WTC11 (cell line): Measurements from ENCODE around the gene SDK2. TPM values are rescaled to one million over a fixed set of nuclear protein-coding genes. Genes with fewer than 3 reads are reported as not detected.

Experiments
- ATAC-seq: fragments of 200-7000 bp; cut with Tn5 transposase; 2 replicates; pipeline ENCODE4 v1.10.0; 2021; ENCODE audit warnings: mild to moderate bottlenecking, moderate library complexity
- CTCF ChIA-PET: fragments of 300-600 bp; sonication (Branson Sonifier 250); formaldehyde crosslinking; loops from one replicate; lab custom pipeline; 2021; ENCODE audit warnings: antibody characterized with exemption; lab: Charles Lee
- POLR2A ChIA-PET: fragments of 350-600 bp; sonication (Branson Sonifier 250); formaldehyde crosslinking; loops from one replicate; lab custom pipeline; 2021; ENCODE audit warnings: antibody characterized with exemption; lab: Charles Lee
- DNase-seq: peaks from one replicate; pipeline ENCODE4 v3.0.0; 2021; ENCODE audit warnings: low spot score
- H3K27ac Mint-ChIP-seq: 2 replicates; pipeline ENCODE4 v1.8.0; 2021; ENCODE audit warnings: mixed read lengths
- H3K27me3 Mint-ChIP-seq: 2 replicates; pipeline ENCODE4 v1.8.0; 2021; ENCODE audit warnings: low read depth, mild to moderate bottlenecking, moderate library complexity, mixed read lengths
- H3K36me3 Mint-ChIP-seq: 2 replicates; pipeline ENCODE4 v1.8.0; 2021; ENCODE audit warnings: mixed read lengths
- H3K4me1 Mint-ChIP-seq: 2 replicates; pipeline ENCODE4 v1.8.0; 2022; ENCODE audit warnings: mixed read lengths
- H3K4me3 Mint-ChIP-seq: 2 replicates; pipeline ENCODE4 v1.8.0; 2021; ENCODE audit warnings: mild to moderate bottlenecking, moderate library complexity, mixed read lengths
- H3K9me3 Mint-ChIP-seq: 2 replicates; pipeline ENCODE4 v1.8.0; 2021; ENCODE audit warnings: mixed read lengths
- CREM ChIP-seq: sonication (generic); formaldehyde crosslinking; IDR thresholded peaks from 2 replicates; pipeline ENCODE4 v1.8.1; 2022; ENCODE audit warnings: mild to moderate bottlenecking, missing genetic modification reagents, moderate library complexity
- E2F1 ChIP-seq: sonication (generic); formaldehyde crosslinking; IDR thresholded peaks from 2 replicates; pipeline ENCODE4 v1.8.0; 2022; ENCODE audit warnings: mild to moderate bottlenecking, missing genetic modification reagents
- EMX1 ChIP-seq: fragments of 250-450 bp; sonication (Bioruptor Pico); IDR thresholded peaks from 2 replicates; pipeline ENCODE4 v1.8.0; 2021; ENCODE audit warnings: mild to moderate bottlenecking
- ERG ChIP-seq: fragments of 250-450 bp; sonication (Bioruptor Pico); IDR thresholded peaks from 2 replicates; pipeline ENCODE4 v1.8.0; 2021; ENCODE audit warnings: mild to moderate bottlenecking
- FOXP4 ChIP-seq: sonication (generic); formaldehyde crosslinking; IDR thresholded peaks from 2 replicates; pipeline ENCODE4 v1.8.0; 2022; ENCODE audit warnings: mild to moderate bottlenecking, missing genetic modification reagents
- HMGA2 ChIP-seq: fragments of 250-450 bp; sonication (Bioruptor Pico); IDR thresholded peaks from 2 replicates; pipeline ENCODE4 v1.4.0; 2021; ENCODE audit warnings: mild to moderate bottlenecking, moderate library complexity
- IRF1 ChIP-seq: sonication (generic); formaldehyde crosslinking; IDR thresholded peaks from 2 replicates; pipeline ENCODE4 v1.8.0; 2023; ENCODE audit warnings: missing genetic modification reagents
- IRF2 ChIP-seq: sonication (generic); formaldehyde crosslinking; IDR thresholded peaks from 2 replicates; pipeline ENCODE4 v1.8.0; 2022; ENCODE audit warnings: low read depth, missing genetic modification reagents, borderline replicate concordance
- NFE2L1 ChIP-seq: sonication (generic); formaldehyde crosslinking; IDR thresholded peaks from 2 replicates; pipeline ENCODE4 v1.8.1; 2023; ENCODE audit warnings: missing genetic modification reagents
- SMAD3 ChIP-seq: sonication (generic); formaldehyde crosslinking; IDR thresholded peaks from 2 replicates; pipeline ENCODE4 v1.8.0; 2022; ENCODE audit warnings: missing genetic modification reagents, mild to moderate bottlenecking, borderline replicate concordance
- SP1 ChIP-seq: sonication (generic); formaldehyde crosslinking; conservative IDR thresholded peaks from 2 replicates; pipeline ENCODE4 v1.8.1; 2022; ENCODE audit warnings: missing genetic modification reagents
- TCF7 ChIP-seq: sonication (generic); formaldehyde crosslinking; IDR thresholded peaks from 2 replicates; pipeline ENCODE4 v1.8.0; 2022; ENCODE audit warnings: mild to moderate bottlenecking, low read depth, missing genetic modification reagents, moderate library complexity
- TEAD4 ChIP-seq: sonication (generic); formaldehyde crosslinking; IDR thresholded peaks from 2 replicates; pipeline ENCODE4 v1.8.0; 2022; ENCODE audit warnings: mild to moderate bottlenecking, missing genetic modification reagents
- USF1 ChIP-seq: sonication (generic); formaldehyde crosslinking; IDR thresholded peaks from 2 replicates; pipeline ENCODE4 v1.8.0; 2022; ENCODE audit warnings: mild to moderate bottlenecking, missing genetic modification reagents
- USF2 ChIP-seq: sonication (generic); formaldehyde crosslinking; IDR thresholded peaks from 2 replicates; pipeline ENCODE4 v1.8.1; 2023; ENCODE audit warnings: mild to moderate bottlenecking, missing genetic modification reagents, moderate library complexity
- ZNF281 ChIP-seq: sonication (generic); formaldehyde crosslinking; IDR thresholded peaks from 2 replicates; pipeline ENCODE4 v1.8.0; 2023; ENCODE audit warnings: mild to moderate bottlenecking, missing genetic modification reagents
- ZNF396 ChIP-seq: fragments of 250-450 bp; sonication (Bioruptor Pico); IDR thresholded peaks from 2 replicates; pipeline ENCODE4 v1.8.0; 2021; ENCODE audit warnings: mild to moderate bottlenecking, moderate library complexity, borderline replicate concordance
- ZNF423 ChIP-seq: fragments of 250-450 bp; sonication (Bioruptor Pico); IDR thresholded peaks from 2 replicates; pipeline ENCODE4 v2.1.2; 2022; ENCODE audit warnings: mild to moderate bottlenecking, moderate library complexity
- ZNF671 ChIP-seq: fragments of 250-450 bp; sonication (Bioruptor Pico); IDR thresholded peaks from 2 replicates; pipeline ENCODE4 v1.8.0; 2021; ENCODE audit warnings: mild to moderate bottlenecking
- total RNA-seq: library from RNA; stranded (reverse); gene quantifications from 3 replicates; pipeline ENCODE4 v1.2.3, GENCODE V29; 2021

The SDK2 gene
- total RNA-seq, 1 experiment from 2014 or later = 14.8 TPM

- POLR2A ChIA-PET = interaction anchor here (1.8 kb wide), 1 partner anchor 26 kb away, joined by 9 read pairs; no protein-coding TSS in a partner anchor
- CTCF ChIA-PET = interaction anchor here (2.4 kb wide), 1 partner anchor 85 kb away, joined by 8 read pairs; no protein-coding TSS in a partner anchor
- no peak for DNase-seq
- H3K36me3 Mint-ChIP-seq = peaks cover 2% of the 10 kb centered on the region; the same call in 1 of the 2 replicates
- no peak overlapping the region for H3K27ac Mint-ChIP-seq
- H3K4me1 Mint-ChIP-seq = peaks cover 28% of the 10 kb centered on the region
- ATAC-seq = no peak
- TF ChIP-seq ZNF281 (CRISPR knock-in tag) (no peak), TEAD4 (CRISPR knock-in tag) (no peak), CREM (CRISPR knock-in tag) (no peak), USF2 (no peak), ERG (CRISPR knock-in tag) (no peak), HMGA2 (CRISPR knock-in tag) (no peak), E2F1 (CRISPR knock-in tag) (no peak), NFE2L1 (CRISPR knock-in tag) (no peak), ZNF396 (CRISPR knock-in tag) (no peak), USF1 (no peak), SP1 (no peak), TCF7 (CRISPR knock-in tag) (no peak), ZNF671 (no peak), FOXP4 (no peak), IRF2 (CRISPR knock-in tag) (no peak), ZNF423 (CRISPR knock-in tag) (no peak), IRF1 (no peak), SMAD3 (no peak), EMX1 (no peak)
- H3K4me3 Mint-ChIP-seq = no peak overlapping the region
- H3K27me3 Mint-ChIP-seq = no peaks in the 10 kb centered on the region
- no peaks in the 10 kb centered on the region for H3K9me3 Mint-ChIP-seq
Observed at GRCh38 chr17:73284906-73285602, 359.2 kb downstream of the SDK2 start.
